Measurements from ENCODE around the gene MAFG.

Gene MAFG

DNA sequence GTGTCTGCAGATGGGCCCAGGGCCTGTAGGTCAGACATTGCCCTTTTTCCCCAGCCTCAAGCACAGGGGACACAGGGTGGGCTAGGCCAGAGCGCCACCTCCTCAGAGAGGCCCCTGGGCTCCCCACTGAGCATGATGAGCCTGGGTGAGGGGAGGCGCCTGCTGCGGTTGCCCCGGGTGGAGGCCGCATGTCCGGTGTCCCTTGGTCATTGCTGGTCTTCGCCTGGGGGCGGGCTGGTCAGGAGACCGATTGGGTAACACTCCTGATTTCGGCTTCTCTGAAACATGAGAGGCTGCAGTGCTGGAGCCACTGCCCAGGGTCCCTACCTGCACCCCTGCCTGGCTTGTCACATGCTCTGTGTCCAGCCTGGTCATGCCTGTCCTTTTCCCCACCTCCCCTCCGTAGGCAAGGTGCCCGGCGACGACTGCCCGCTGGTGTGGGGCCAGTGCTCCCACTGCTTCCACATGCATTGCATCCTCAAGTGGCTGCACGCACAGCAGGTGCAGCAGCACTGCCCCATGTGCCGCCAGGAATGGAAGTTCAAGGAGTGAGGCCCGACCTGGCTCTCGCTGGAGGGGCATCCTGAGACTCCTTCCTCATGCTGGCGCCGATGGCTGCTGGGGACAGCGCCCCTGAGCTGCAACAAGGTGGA is 27.9 kb downstream of the MAFG start:
- in situ Hi-C loops (cut with HindIII; ENCODE audit: low sequenced_read_pairs), result no loop called here

GRCh38 chr17:81898885-81899284 is 28.6 kb downstream of the MAFG start:
- in situ Hi-C loops (cut with HindIII; ENCODE audit: low sequenced_read_pairs), result no loop called here

DNA sequence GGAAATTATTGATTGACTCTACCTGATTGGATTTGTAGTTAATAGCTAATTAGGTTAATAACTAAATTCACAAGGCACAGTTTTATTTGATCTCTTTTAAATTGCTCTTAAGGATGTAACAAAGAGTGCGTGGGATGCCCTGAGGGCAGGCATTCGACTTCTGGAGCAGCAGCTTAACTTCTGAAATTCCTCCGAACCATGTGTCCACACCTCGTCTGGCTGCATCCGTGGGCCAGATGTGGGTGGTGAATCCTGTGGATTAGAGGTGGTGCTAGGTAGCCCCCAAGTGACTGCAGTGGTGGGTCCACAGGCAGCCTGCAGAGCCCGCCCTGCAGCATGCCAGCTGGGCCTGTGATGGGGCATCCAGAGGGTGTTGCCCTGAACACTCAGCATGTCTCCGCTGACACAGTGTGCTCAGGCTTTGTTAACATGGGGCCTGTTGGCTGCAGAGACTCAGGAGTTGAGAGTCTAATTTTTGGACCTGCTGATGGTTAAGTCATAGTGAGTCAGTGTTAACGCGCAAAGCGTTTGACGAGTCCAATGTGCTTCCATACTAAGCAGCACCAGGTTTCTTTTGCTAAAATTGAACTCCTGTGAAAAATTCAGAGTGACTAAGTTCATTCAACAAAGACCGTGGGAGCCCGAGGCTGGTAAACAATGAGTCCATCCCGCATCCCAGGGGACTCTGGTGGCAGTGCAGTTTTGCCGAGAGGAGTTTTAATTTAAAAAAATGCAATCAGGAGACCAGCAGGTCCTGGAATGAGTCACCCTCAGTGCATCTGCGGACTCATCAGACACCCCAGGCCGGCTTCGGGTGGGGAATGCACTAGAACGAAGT is 29.3 kb downstream of the MAFG start:
- in situ Hi-C loops (cut with HindIII; ENCODE audit: low sequenced_read_pairs), result no loop called here

GRCh38 chr17:81895400-81895799 is 32.1 kb downstream of the MAFG start:
- in situ Hi-C loops (cut with HindIII; ENCODE audit: low sequenced_read_pairs), result no loop called here

GRCh38 chr17:81891303-81891552 is 36.3 kb downstream of the MAFG start:
- in situ Hi-C loops (cut with HindIII; ENCODE audit: low sequenced_read_pairs), result no loop called here

DNA sequence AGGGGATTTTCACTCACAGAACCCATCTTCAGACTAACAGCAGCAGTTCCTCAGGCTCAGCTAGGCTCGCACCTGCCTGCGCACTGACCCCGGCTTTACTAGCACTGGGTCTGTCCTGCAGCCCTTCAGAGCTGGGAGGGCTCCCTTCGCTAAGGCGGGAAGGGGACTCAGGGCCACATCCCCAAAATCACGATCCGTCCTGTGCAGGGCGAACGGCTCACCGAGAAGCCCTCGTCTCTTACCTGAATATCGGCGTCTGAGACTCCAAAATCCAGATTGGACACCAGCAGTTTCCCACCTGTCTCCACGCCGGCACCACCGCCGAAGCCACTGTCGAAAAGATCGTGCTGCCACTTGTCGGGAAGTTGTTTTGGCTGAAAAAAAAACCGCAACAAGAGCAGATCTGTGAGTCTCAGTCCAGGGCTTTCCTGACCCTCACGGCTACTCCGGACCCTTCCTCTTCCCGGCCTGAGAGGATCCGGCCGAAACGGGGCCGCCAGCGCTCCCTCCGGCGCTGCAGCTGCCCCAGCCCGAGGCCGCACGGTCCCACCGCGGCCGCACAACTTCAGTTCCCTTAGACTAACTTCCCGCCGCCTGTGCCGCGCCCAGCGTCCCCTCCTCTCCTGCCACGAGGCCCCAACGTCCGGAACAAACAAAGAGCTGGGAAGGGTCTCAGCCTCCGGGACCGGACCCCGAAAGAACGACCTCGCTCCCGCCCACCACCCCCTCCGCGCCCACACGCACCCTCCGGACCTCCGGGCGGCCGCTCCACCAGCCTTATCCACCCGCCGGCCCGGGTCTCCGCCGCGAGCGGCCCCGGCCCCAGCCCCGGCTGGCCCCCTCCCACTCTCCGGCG is 36.9 kb downstream of the MAFG start:
- in situ Hi-C loops (cut with HindIII; ENCODE audit: low sequenced_read_pairs), result no loop called here

DNA sequence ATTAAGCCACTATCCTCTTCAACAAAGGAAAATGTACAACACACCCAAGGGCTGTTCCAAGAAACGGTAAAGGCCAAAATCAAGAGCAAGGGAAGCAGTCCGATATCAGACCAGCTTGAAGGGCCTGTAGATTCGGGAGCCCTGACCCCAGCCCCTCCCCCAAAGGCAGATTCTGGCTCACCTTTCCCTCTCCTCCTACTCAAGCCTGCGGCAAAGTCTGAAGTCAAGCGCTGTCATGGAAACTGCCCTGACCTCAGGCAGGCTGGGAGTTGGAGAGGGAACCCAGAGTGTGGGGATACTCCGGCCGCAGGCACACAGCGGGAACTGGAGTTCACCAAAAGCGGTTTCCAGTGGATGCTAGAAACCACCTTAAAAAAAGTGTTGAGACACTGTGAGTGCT is 37.9 kb downstream of the MAFG start:
- in situ Hi-C loops (cut with HindIII; ENCODE audit: low sequenced_read_pairs), result no loop called here

- in situ Hi-C loops (cut with HindIII; ENCODE audit: low sequenced_read_pairs), result no loop called here
Measured at GRCh38 chr17:81888988-81889595, 38.4 kb downstream of the MAFG start.

DNA sequence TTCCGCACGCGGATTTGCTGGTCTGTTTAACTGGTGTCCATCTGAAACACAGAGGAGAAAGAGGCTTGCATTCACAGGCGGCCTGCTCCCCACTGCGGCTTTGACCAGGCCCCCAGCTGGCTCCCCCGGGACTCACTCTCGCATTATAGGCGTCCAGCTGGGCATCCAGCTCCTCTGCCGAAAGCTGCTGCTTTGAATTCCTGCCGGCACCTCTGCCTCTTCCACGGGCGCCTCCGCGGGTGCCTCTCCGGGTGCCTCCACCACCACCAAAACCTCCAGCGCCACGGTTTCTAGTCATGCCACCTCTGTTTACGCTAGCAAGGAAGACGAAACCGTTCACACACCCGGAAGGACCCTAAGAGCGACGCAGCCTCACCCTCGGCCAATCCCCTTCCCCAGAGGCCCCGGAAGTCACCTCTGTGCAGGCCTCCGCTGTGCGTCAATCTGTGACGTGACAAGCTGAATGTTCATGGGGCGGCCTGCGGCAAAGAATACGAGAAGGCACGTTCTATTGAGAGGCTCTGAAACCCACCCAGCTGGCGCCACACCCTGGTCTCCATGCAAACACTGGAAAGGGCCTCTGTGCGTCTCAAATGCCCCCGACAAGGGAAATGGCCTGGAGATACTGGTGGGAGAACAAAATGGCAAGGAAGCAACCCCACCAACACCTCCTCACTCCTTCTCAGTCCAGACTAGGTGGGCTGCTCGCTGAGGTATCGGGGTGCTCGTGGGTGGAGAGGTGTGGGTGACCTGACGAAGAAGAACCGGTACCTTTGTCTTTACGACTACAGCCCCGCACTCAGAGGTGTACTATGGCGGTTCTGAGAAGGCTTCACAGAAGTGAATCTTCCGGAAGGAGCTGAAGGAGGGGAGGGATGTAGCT is 39.2 kb downstream of the MAFG start:
- in situ Hi-C loops (cut with HindIII; ENCODE audit: low sequenced_read_pairs), result no loop called here

- in situ Hi-C loops (cut with HindIII; ENCODE audit: low sequenced_read_pairs), result no loop called here
Measured at GRCh38 chr17:81885869-81886548, 41.5 kb downstream of the MAFG start.

GRCh38 chr17:81885454-81885853 is 42.1 kb downstream of the MAFG start:
- in situ Hi-C loops (cut with HindIII; ENCODE audit: low sequenced_read_pairs), result no loop called here

DNA sequence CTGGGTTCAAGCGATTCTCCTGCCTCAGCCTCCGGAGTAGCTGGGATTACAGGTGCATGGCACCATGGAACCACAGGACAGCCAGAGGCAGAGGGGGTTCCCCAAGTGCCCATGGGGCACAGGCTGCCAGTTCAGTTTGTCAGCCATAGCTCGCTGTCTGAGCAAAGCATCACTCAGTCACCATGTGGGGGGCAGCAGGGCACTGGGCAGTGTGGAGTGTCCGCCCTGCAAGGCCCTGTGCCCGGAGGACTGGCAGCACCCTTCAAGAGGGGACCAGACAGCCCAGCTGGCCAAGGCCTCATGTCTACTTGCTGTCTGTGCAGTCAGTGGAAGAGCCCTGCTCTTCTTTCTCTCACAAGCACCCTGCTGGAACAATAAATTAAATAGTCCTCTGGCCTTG is 42.6 kb downstream of the MAFG start:
- in situ Hi-C loops (cut with HindIII; ENCODE audit: low sequenced_read_pairs), result no loop called here

DNA sequence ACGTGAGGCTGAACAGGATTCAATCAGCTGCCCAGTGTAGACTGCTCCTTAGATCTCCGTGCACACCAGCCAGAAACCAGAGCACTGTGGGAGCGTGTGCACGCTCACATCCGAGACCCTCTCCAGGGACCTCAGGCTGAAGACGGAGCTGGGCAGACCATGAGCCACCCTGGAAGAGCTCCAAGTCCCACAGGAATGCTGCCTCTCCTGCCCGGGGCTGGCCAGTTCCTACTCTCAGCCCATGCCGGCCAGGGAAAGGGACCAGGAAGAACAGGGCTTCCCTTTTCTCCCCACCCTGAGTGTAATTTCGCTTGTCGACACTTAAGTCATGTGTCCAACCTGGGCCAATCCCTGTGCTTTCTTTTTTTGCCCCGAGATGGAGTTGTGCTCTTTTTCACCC is 43.0 kb downstream of the MAFG start:
- in situ Hi-C loops (cut with HindIII; ENCODE audit: low sequenced_read_pairs), result no loop called here

DNA sequence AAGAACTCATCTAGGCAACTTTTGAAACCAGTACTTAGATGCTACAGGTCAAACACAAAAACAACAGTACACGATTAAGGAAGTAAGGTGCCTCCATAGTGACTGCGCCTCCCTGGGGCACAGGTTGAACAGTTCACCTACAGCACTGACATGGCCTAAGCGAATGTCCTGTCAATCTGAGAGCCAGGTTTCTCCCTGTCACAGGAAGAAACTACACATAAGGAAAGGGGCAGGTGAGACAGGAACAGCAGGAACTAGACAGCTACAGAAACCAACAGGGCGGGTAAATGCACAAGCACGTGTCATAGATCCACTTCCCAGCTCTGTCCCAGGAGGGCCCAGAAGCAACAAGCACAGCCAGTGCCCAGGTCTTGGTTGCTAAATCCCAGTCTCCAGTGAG is 48.4 kb downstream of the MAFG start:
- in situ Hi-C loops (cut with HindIII; ENCODE audit: low sequenced_read_pairs), result no loop called here

DNA sequence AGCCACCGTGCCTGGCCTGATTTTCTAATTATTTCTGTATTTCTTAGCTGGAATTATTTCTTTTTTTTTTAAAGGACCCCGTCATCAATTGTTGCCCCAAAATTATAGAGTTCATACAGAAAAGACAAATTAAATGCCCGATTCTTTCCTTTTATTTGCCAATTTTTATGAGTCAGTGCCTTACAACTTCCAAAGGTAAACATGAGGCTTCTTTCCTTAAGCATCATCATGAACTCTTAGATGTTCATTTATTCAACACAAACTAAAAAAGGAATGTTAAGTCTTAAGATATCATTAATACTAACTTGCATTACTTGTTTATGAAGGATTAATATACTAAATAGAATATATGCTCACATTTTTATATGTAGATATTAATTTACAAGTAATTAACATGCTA is 49.2 kb downstream of the MAFG start:
- in situ Hi-C loops (cut with HindIII; ENCODE audit: low sequenced_read_pairs), result no loop called here

- in situ Hi-C loops (cut with HindIII; ENCODE audit: low sequenced_read_pairs), result no loop called here
Measured at GRCh38 chr17:81877569-81877968, 50.0 kb downstream of the MAFG start.

DNA sequence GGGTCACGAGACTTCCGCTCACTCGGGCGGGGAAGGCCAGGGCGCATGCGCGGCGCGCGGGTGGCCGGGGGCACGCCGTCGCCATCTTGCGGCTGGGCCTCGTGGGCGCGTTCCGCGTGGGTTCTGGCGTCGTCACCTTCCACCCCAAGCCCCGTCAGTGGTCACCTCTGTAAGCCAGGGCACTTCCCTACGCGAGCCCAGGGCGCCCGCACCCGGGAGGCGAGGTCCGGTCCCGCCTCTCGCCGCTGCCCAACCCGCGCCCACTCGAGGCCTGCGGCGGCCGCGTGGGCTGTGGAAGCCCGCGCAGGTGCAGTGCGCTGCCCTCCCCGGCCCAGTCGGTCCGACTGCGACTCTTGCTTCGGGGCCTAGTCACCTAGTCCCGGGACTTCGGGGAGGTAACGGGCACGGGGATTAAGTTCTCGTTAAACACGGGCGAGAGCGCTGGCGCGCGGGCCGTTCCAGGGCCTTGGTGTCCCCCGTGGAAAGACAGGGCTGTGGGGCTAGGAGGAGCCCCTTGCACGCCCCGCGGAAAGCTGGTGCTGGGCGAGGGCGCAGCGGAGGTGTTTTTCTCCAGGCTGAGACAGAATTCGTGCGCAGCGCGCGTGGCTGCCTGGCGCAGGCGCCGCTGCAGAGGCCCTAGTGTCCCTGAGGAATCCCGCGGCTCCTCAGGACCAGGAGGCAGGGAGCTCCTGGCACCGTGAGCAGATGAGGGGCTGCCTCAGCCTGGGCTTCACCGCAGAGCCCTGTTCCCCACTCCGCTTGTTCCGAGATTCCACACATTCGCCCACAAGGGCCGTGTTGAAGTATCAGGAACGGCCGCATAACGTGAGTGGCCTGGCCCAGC is 55.9 kb downstream of the MAFG start:
- in situ Hi-C loops (cut with HindIII; ENCODE audit: low sequenced_read_pairs), result no loop called here

GRCh38 chr17:81870981-81871386 is 56.6 kb downstream of the MAFG start, which contains the start of gene ARHGDIA:
ARHGDIA (minus strand) TSS chr17:81871337; CDS start chr17:81869930, 1,407 bp downstream.
- in situ Hi-C loops (cut with HindIII; ENCODE audit: low sequenced_read_pairs), result no loop called here

All from DLD1 (cell line).